H1 (cell line): Measurements from ENCODE around the gene NUDT9. TPM values are rescaled to one million over a fixed set of nuclear protein-coding genes. Genes with fewer than 3 reads are reported as not detected.

Experiments used
- CTCF ChIA-PET: fragments of 300-600 bp; sonication (Branson Sonifier 250); formaldehyde crosslinking; loops from one replicate; lab custom pipeline; 2021; ENCODE audit not compliant: partially characterized antibody; lab: Charles Lee
- POLR2A ChIA-PET: fragments of 300-600 bp; sonication (Branson Sonifier 250); formaldehyde crosslinking; loops from one replicate; lab custom pipeline; 2021; ENCODE audit warnings: inconsistent platforms; ENCODE audit not compliant: partially characterized antibody; lab: Charles Lee
- DNase-seq, 2 experiments: peaks; one replicate each; pipeline versions ENCODE4 v3.0.0 to v3.0.0-alpha.2; 2010 to 2022; ENCODE audit warnings: low spot score in 2 of 2, low read depth in 1 of 2, mixed read lengths in 1 of 2
- FAIRE-seq: peaks from 2 replicates; lab custom pipeline; 2011; peaks lifted over from hg19 to GRCh38; lab: Jason Lieb, UNC
- H2AFZ ChIP-seq: 2 replicates; pipeline ENCODE4 v1.8.1; 2012; ENCODE audit warnings: low read length, inconsistent platforms
- H2AK5ac ChIP-seq: 2 replicates; pipeline ENCODE4 v1.6.1; 2013; ENCODE audit warnings: low read depth, low read length
- H2BK120ac ChIP-seq: replicated peaks from 2 replicates; pipeline ENCODE3; 2013; ENCODE audit warnings: low read depth, low read length, inconsistent platforms
- H2BK12ac ChIP-seq: 2 replicates; pipeline ENCODE4 v1.6.1; 2013; ENCODE audit warnings: low read depth, low read length
- H2BK15ac ChIP-seq: 2 replicates; pipeline ENCODE4 v1.6.1; 2013; ENCODE audit warnings: low read length
- H2BK20ac ChIP-seq: 2 replicates; pipeline ENCODE4 v1.6.1; 2013; ENCODE audit warnings: low read length
- H2BK5ac ChIP-seq: 2 replicates; pipeline ENCODE4 v1.6.1; 2013; ENCODE audit warnings: low read depth, low read length
- H3K14ac ChIP-seq: 2 replicates; pipeline ENCODE4 v1.6.1; 2013; ENCODE audit warnings: inconsistent platforms; ENCODE audit not compliant: insufficient read length
- H3K18ac ChIP-seq: 2 replicates; pipeline ENCODE4 v1.6.1; 2013; ENCODE audit warnings: low read length; ENCODE audit errors: extremely low read depth
- H3K23ac ChIP-seq: 2 replicates; pipeline ENCODE4 v1.6.1; 2013; ENCODE audit warnings: inconsistent platforms; ENCODE audit not compliant: insufficient read length
- H3K23me2 ChIP-seq: 2 replicates; pipeline ENCODE4 v1.6.1; 2013; ENCODE audit warnings: low read depth, low read length
- H3K27ac ChIP-seq: 2 replicates; pipeline ENCODE4 v1.6.1; 2011; ENCODE audit warnings: low read depth, low read length, inconsistent platforms
- H3K27me3 ChIP-seq, 4 experiments: replicated peaks in 1 of 4; 1 replicate in 1 of 4; 2 replicates in 3 of 4; pipeline versions ENCODE4 v1.6.1 to v1.8.1; 2011 to 2013; ENCODE audit warnings: low read length in 3 of 4, mild to moderate bottlenecking in 3 of 4, inconsistent platforms in 2 of 4, mixed read lengths in 2 of 4, moderate library complexity in 1 of 4; ENCODE audit not compliant: control insufficient read depth in 3 of 4, insufficient read depth in 3 of 4; ENCODE audit errors: extremely low read depth in 1 of 4
- H3K36me3 ChIP-seq, 4 experiments: 2 replicates each; pipeline versions ENCODE4 v1.6.1 to v1.8.1; 2011 to 2013; ENCODE audit warnings: mild to moderate bottlenecking in 4 of 4, low read length in 3 of 4, moderate library complexity in 2 of 4, control low read depth in 1 of 4, inconsistent platforms in 1 of 4; ENCODE audit not compliant: insufficient read depth in 4 of 4, control insufficient read depth in 2 of 4
- H3K4ac ChIP-seq: replicated peaks from 2 replicates; pipeline ENCODE3; 2013; ENCODE audit warnings: low read length, low read depth, mixed read lengths, inconsistent platforms; ENCODE audit not compliant: insufficient read length
- H3K4me1 ChIP-seq, 4 experiments: replicated peaks in 1 of 4; 1 replicate in 1 of 4; 2 replicates in 3 of 4; pipeline versions ENCODE4 v1.6.1 to v1.8.1; 2011 to 2013; ENCODE audit warnings: low read length in 3 of 4, inconsistent platforms in 2 of 4, mixed read lengths in 1 of 4; ENCODE audit not compliant: insufficient read depth in 4 of 4, control insufficient read depth in 3 of 4
- H3K4me2 ChIP-seq, 2 experiments: 2 replicates each; pipeline versions ENCODE4 v1.6.1 to v1.8.1; 2011 to 2013; ENCODE audit warnings: low read depth in 2 of 2, low read length in 2 of 2, control low read depth in 1 of 2, inconsistent platforms in 1 of 2, mild to moderate bottlenecking in 1 of 2; ENCODE audit not compliant: insufficient read depth in 1 of 2
- H3K4me3 ChIP-seq, 4 experiments: fragments of 200-600, 300-600 bp in 1 of 4; sonication (generic), shearing (Covaris generic), sonication (Bioruptor Twin) in 1 of 4; 2 replicates each; pipeline versions ENCODE4 v1.5.1 to v1.8.1; 2011 to 2016; ENCODE audit warnings: low read length in 4 of 4, low read depth in 3 of 4, control low read depth in 2 of 4, inconsistent platforms in 2 of 4, mild to moderate bottlenecking in 2 of 4, mixed read lengths in 1 of 4, moderate library complexity in 1 of 4; ENCODE audit not compliant: insufficient read depth in 2 of 4; ENCODE audit errors: extremely low read depth in 1 of 4
- H3K56ac ChIP-seq: replicated peaks from 2 replicates; pipeline ENCODE3; 2013; ENCODE audit warnings: low read depth, mild to moderate bottlenecking, mixed read lengths, low read length, inconsistent platforms; ENCODE audit not compliant: insufficient read length
- H3K79me1 ChIP-seq: 2 replicates; pipeline ENCODE4 v1.6.1; 2013; ENCODE audit warnings: low read depth, low read length, control low read depth
- H3K79me2 ChIP-seq, 2 experiments: 2 replicates each; pipeline versions ENCODE4 v1.6.1 to v1.8.1; 2012 to 2013; ENCODE audit warnings: low read length in 2 of 2, mild to moderate bottlenecking in 2 of 2, inconsistent platforms in 1 of 2; ENCODE audit not compliant: insufficient read depth in 2 of 2, control insufficient read depth in 1 of 2
- H3K9ac ChIP-seq, 4 experiments: replicated peaks in 1 of 4; 1 replicate in 1 of 4; 2 replicates in 3 of 4; pipeline versions ENCODE4 v1.6.1 to v1.8.1; 2011 to 2013; ENCODE audit warnings: low read depth in 3 of 4, low read length in 3 of 4, control low read depth in 2 of 4, mild to moderate bottlenecking in 2 of 4, moderate library complexity in 2 of 4, inconsistent platforms in 1 of 4; ENCODE audit errors: extremely low read depth in 1 of 4
- H3K9me3 ChIP-seq, 2 experiments: 2 replicates each; pipeline versions ENCODE4 v1.6.1 to v1.8.1; 2012 to 2013; ENCODE audit warnings: mild to moderate bottlenecking in 2 of 2, moderate library complexity in 2 of 2, control low read depth in 1 of 2, inconsistent platforms in 1 of 2, low read depth in 1 of 2, low read length in 1 of 2, mixed read lengths in 1 of 2; ENCODE audit not compliant: insufficient read depth in 2 of 2
- H4K20me1 ChIP-seq, 2 experiments: replicated peaks in 1 of 2; 2 replicates each; pipeline versions ENCODE3 to v1.8.1; 2011 to 2013; ENCODE audit warnings: inconsistent platforms in 2 of 2, low read length in 2 of 2, mild to moderate bottlenecking in 1 of 2; ENCODE audit not compliant: insufficient read depth in 2 of 2, control insufficient read depth in 1 of 2
- H4K5ac ChIP-seq: 2 replicates; pipeline ENCODE4 v1.6.1; 2013; ENCODE audit warnings: low read length, low read depth, mixed read lengths, inconsistent platforms; ENCODE audit not compliant: insufficient read length
- H4K8ac ChIP-seq: 2 replicates; pipeline ENCODE4 v1.8.0; 2013; ENCODE audit warnings: mild to moderate bottlenecking, moderate library complexity, low read length, inconsistent platforms; ENCODE audit not compliant: insufficient read depth; ENCODE audit errors: extremely low read depth
- H4K91ac ChIP-seq: replicated peaks from 2 replicates; pipeline ENCODE3; 2013; ENCODE audit warnings: low read length, mixed read lengths, inconsistent platforms; ENCODE audit not compliant: insufficient read length
- CTCF ChIP-seq, 3 experiments: IDR thresholded peaks; 1 replicate in 2 of 3; 2 replicates in 1 of 3; pipeline versions ENCODE4 v1.5.1 to v1.6.1; 2011; ENCODE audit warnings: low read length in 3 of 3, mild to moderate bottlenecking in 3 of 3, inconsistent platforms in 2 of 3, low read depth in 1 of 3, moderate library complexity in 1 of 3; ENCODE audit not compliant: insufficient read depth in 1 of 3; ENCODE audit errors: control extremely low read depth in 1 of 3
- KDM1A ChIP-seq: fragments of 200-600, 300-600 bp; sonication (generic); IDR thresholded peaks from 2 replicates; pipeline ENCODE4 v1.7.1; 2016; ENCODE audit warnings: mild to moderate bottlenecking, low read length, borderline replicate concordance
- MAFK ChIP-seq: IDR thresholded peaks from 2 replicates; pipeline ENCODE4 v1.6.1; 2012; ENCODE audit warnings: low read depth, mild to moderate bottlenecking, improper control_type of control experiment, low read length
- SP2 ChIP-seq: IDR thresholded peaks from 2 replicates; pipeline ENCODE4 v1.6.1; 2012; ENCODE audit warnings: mild to moderate bottlenecking, low read length, inconsistent platforms
- SP4 ChIP-seq: IDR thresholded peaks from 2 replicates; pipeline ENCODE4 v1.6.1; 2012; ENCODE audit warnings: low read length, inconsistent platforms
- SRF ChIP-seq: IDR thresholded peaks from 2 replicates; pipeline ENCODE4 v1.6.1; 2011; ENCODE audit warnings: mild to moderate bottlenecking, low read depth, low read length, moderate library complexity
- USF2 ChIP-seq: IDR thresholded peaks from 2 replicates; pipeline ENCODE4 v1.6.1; 2011; ENCODE audit warnings: low read length, improper control_type of control experiment
- WGBS, 2 experiments: shearing (Covaris generic) in 1 of 2; methylation state at CpG; one replicate each; pipeline versions ENCODE4 v1.1.6 to v1.1.7; 2013 to 2015; ENCODE audit warnings: low lambda C conversion rate in 2 of 2, mixed read lengths in 2 of 2, inconsistent platforms in 1 of 2, low coverage in 1 of 2, missing lambda C conversion rate in 1 of 2; ENCODE audit not compliant: insufficient replicate concordance in 2 of 2, insufficient coverage in 1 of 2, insufficient read length in 1 of 2; ENCODE audit errors: extremely low coverage in 1 of 2, missing lambda C conversion rate in 1 of 2; 5-methylcytosine and 5-hydroxymethylcytosine counted together
- polyA plus RNA-seq, 7 experiments: library from polyadenylated mRNA; depleted of rRNA in 3 of 7; stranded (reverse) in 5 of 7; unstranded in 2 of 7; fragments of >200 nt in 5 of 7; fragments of 200-250 nt in 2 of 7; gene quantifications; 1 replicate in 5 of 7; 2 replicates in 1 of 7; 4 replicates in 1 of 7; pipeline versions ENCODE4 v1.2.1 to v1.2.3, GENCODE V29; 2011 to 2013; ENCODE audit warnings: missing spikeins in 2 of 7, mixed read lengths in 2 of 7
- total RNA-seq: library from RNA; stranded (reverse); fragmentation: NEBNext Ultra II Directional; extraction: Animal tissue kit (Norgen Biotek cat#: 25700); gene quantifications from 2 replicates; pipeline ENCODE4 v1.2.1, GENCODE V29; 2021

NUDT9 gene
- total and polyA plus RNA-seq, 2 of the 8 experiments (the other 6 are each of a cell fraction or from before 2014, with no cell fraction given) = 13.2 to 27.6 TPM

GRCh38 chr4:87490664-87491369 is 68.4 kb downstream of the NUDT9 start:
- WGBS, 2 experiments = 52% methylated on average over 1 of the region's 1 CpG; no CpG with 5 or more reads in 1 of the 2 experiments
- H2BK120ac ChIP-seq = no peak overlapping the region
- peaks cover 0 to 5% (median 0%) of the 10 kb centered on the region in 4 experiments; a peak in 1 of 7 replicates for H3K4me1 ChIP-seq
- H3K4me3 ChIP-seq = peak overlapping the region in 1 of 4 experiments; percentile 17; a peak in 1 of 8 replicates
- H3K9ac ChIP-seq = no peak overlapping the region
- no peak overlapping the region for H3K14ac ChIP-seq
- H4K5ac ChIP-seq = no peak overlapping the region
- no peak overlapping the region for H2BK5ac ChIP-seq
- H3K56ac ChIP-seq = no peak overlapping the region
- no peak overlapping the region for H3K4ac ChIP-seq
- no peaks in the 10 kb centered on the region for H3K27me3 ChIP-seq
- no peak overlapping the region for H2BK20ac ChIP-seq
- H2AFZ ChIP-seq = no peak overlapping the region
- no peaks in the 10 kb centered on the region for H3K36me3 ChIP-seq
- H3K23ac ChIP-seq = no peak overlapping the region
- H3K27ac ChIP-seq = no peak overlapping the region
- POLR2A ChIA-PET = interaction anchor here (0.8 kb wide), 1 partner anchor 100 kb away, joined by 3 read pairs; the partner anchor contains the start of gene HSD17B11
- no peak overlapping the region for H2AK5ac ChIP-seq
- CTCF ChIA-PET = interaction anchor here (0.6 to 1.3 kb wide), 2 partner anchors 22 to 114 kb away, joined by 3 to 4 read pairs; no protein-coding TSS in a partner anchor
- H2BK12ac ChIP-seq = no peak overlapping the region
- H3K18ac ChIP-seq = no peak overlapping the region
- TF ChIP-seq USF2 = no peak
- TF ChIP-seq MAFK = no peak
- no peak for TF ChIP-seq CTCF (IDR thresholded peaks at IDR 0.05; ENCODE audit: control extremely low read depth in 1 of 3, insufficient read depth in 1 of 3, low read depth in 1 of 3, low read length in 3 of 3)
- TF ChIP-seq SP2 = no peak
- no peak for TF ChIP-seq SRF
- TF ChIP-seq KDM1A = no peak
- TF ChIP-seq SP4 = no peak
- FAIRE-seq = no peak
- H2BK15ac ChIP-seq = no peak overlapping the region
- H3K23me2 ChIP-seq = no peaks in the 10 kb centered on the region
- H3K79me1 ChIP-seq = no peaks in the 10 kb centered on the region
- peaks cover 0 to 7% of the 10 kb centered on the region in 2 experiments; a peak in 2 of 4 replicates for H3K9me3 ChIP-seq
- no peak overlapping the region for H4K8ac ChIP-seq
- H3K79me2 ChIP-seq = no peaks in the 10 kb centered on the region
- peak overlapping the region; percentile 22 to 48; a peak in 2 of 4 replicates for H3K4me2 ChIP-seq
- H4K91ac ChIP-seq = no peak overlapping the region
- H4K20me1 ChIP-seq = no peaks in the 10 kb centered on the region
- no peak for DNase-seq
